ENCODE results near the gene FRG1.
"Not testable (repeated sequence)": the region's sequence is repeated elsewhere in the genome, so short reads cannot be mapped to it uniquely, and the experiment has no call there.

DNA sequence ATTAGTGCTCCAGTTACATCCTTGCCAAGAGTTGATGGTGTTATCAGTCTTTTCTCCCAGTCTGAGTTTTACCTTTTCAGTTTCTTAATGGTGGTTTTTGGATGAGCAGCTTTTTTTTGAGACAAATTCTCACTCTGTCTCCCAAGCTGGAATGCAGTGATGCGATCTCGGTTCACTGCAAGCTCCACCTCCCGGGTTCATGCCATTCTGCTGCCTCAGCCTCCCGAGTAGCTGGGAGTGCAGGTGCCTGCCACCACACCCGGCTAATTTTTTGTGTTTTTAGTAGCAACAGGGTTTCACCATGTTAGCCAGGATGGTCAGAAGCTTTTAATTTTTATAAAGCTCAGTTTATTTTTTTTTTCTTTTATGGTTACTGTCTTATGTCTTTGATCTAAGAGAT lies 3.4 kb downstream of the FRG1 start:
- TF ChIP-seq POLR2AphosphoS5, POLR2A, EP300 (IDR thresholded peaks at IDR 0.05): not testable (repeated sequence)
- TF ChIP-seq, protein P1, sequence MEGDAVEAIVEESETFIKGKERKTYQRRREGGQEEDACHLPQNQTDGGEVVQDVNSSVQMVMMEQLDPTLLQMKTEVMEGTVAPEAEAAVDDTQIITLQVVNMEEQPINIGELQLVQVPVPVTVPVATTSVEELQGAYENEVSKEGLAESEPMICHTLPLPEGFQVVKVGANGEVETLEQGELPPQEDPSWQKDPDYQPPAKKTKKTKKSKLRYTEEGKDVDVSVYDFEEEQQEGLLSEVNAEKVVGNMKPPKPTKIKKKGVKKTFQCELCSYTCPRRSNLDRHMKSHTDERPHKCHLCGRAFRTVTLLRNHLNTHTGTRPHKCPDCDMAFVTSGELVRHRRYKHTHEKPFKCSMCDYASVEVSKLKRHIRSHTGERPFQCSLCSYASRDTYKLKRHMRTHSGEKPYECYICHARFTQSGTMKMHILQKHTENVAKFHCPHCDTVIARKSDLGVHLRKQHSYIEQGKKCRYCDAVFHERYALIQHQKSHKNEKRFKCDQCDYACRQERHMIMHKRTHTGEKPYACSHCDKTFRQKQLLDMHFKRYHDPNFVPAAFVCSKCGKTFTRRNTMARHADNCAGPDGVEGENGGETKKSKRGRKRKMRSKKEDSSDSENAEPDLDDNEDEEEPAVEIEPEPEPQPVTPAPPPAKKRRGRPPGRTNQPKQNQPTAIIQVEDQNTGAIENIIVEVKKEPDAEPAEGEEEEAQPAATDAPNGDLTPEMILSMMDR (IDR thresholded peaks at IDR 0.05) = not testable (repeated sequence)
